B cell (primary cell): ENCODE data around the gene ZNF786. TPM values are rescaled to one million over a fixed set of nuclear protein-coding genes. Genes with fewer than 3 reads are reported as not detected.

Source experiments
- ATAC-seq: fragments of 200-7000 bp; cut with Tn5 transposase; one replicate; pipeline ENCODE4 v1.10.0; 2021; ENCODE audit warnings: low read depth, mild to moderate bottlenecking, moderate number of reproducible peaks, moderate library complexity
- CTCF ChIA-PET: fragments of 350-600 bp; sonication (Branson Sonifier 250); formaldehyde crosslinking; loops from one replicate; lab custom pipeline; 2021; ENCODE audit warnings: antibody characterized with exemption, inconsistent platforms; lab: Charles Lee
- POLR2A ChIA-PET: fragments of 350-600 bp; sonication (Branson Sonifier 250); formaldehyde crosslinking; loops from one replicate; lab custom pipeline; 2021; ENCODE audit warnings: antibody characterized with exemption; lab: Charles Lee
- DNase-seq: peaks from one replicate; pipeline ENCODE4 v3.0.0; 2013
- H2AFZ ChIP-seq: 2 replicates; pipeline ENCODE4 v1.6.1; 2012; ENCODE audit warnings: mild to moderate bottlenecking, low read depth, low read length; ENCODE audit not compliant: insufficient read depth, poor library complexity, severe bottlenecking
- H3K27ac ChIP-seq, 2 donors: 1 replicate in 1 of 2; 2 replicates in 1 of 2; pipeline ENCODE4 v1.5.1; 2012 to 2013; ENCODE audit warnings: low read length in 2 of 2, mild to moderate bottlenecking in 2 of 2, moderate library complexity in 1 of 2
- H3K27me3 ChIP-seq, 4 experiments: fragments of 200-600 bp in 1 of 4; sonication (generic) in 1 of 4; replicated peaks in 1 of 4; 1 replicate in 2 of 4; 2 replicates in 2 of 4; pipeline versions ENCODE4 v1.6.1 to v1.7.0; 2013 to 2016; ENCODE audit warnings: low read length in 3 of 4, mild to moderate bottlenecking in 2 of 4, mixed read lengths in 1 of 4, moderate library complexity in 1 of 4; ENCODE audit not compliant: insufficient read depth in 4 of 4, control insufficient read depth in 3 of 4; ENCODE audit errors: control extremely low read depth in 1 of 4
- H3K36me3 ChIP-seq, 2 experiments: replicated peaks in 1 of 2; 1 replicate in 1 of 2; 2 replicates in 1 of 2; pipeline versions ENCODE4 v1.6.1 to v1.7.1; 2013; ENCODE audit warnings: low read length in 1 of 2; ENCODE audit not compliant: insufficient read depth in 2 of 2, control insufficient read depth in 1 of 2; ENCODE audit errors: control extremely low read depth in 1 of 2, extremely low read depth in 1 of 2
- H3K4me1 ChIP-seq, 2 donors: fragments of 200-600 bp in 1 of 2; sonication (generic) in 1 of 2; 1 replicate in 1 of 2; 2 replicates in 1 of 2; pipeline versions ENCODE4 v1.5.1 to v1.6.1; 2013 to 2017; ENCODE audit warnings: low read length in 2 of 2; ENCODE audit not compliant: control insufficient read depth in 2 of 2, insufficient read depth in 2 of 2
- H3K4me2 ChIP-seq: replicated peaks from 2 replicates; pipeline ENCODE3; 2012; ENCODE audit warnings: mild to moderate bottlenecking, low read depth, low read length; ENCODE audit not compliant: poor library complexity, severe bottlenecking
- H3K4me3 ChIP-seq, 5 experiments: fragments of 200-600 bp in 1 of 5; sonication (generic) in 1 of 5; 1 replicate in 3 of 5; 2 replicates in 2 of 5; pipeline versions ENCODE4 v1.5.1 to v1.7.0; 2011 to 2016; ENCODE audit warnings: low read length in 4 of 5, mild to moderate bottlenecking in 4 of 5, low read depth in 2 of 5, control low read depth in 1 of 5, moderate library complexity in 1 of 5; ENCODE audit not compliant: insufficient read depth in 1 of 5; ENCODE audit errors: control extremely low read depth in 1 of 5, extremely low read depth in 1 of 5
- H3K79me2 ChIP-seq: fragments of 200-600 bp; sonication (generic); one replicate; pipeline ENCODE4 v1.6.0; 2016; ENCODE audit warnings: low read length; ENCODE audit not compliant: control insufficient read depth, insufficient read depth
- H3K9ac ChIP-seq: fragments of 200-600 bp; sonication (generic); 2 replicates; pipeline ENCODE4 v1.6.1; 2017; ENCODE audit warnings: mild to moderate bottlenecking, low read length, moderate library complexity
- H3K9me3 ChIP-seq, 3 donors: one replicate each; pipeline versions ENCODE4 v1.6.1 to v1.7.1; 2013; ENCODE audit warnings: low read length in 2 of 3; ENCODE audit not compliant: control insufficient read depth in 2 of 3, insufficient read depth in 1 of 3; ENCODE audit errors: control extremely low read depth in 1 of 3
- H4K20me1 ChIP-seq: 2 replicates; pipeline ENCODE4 v1.6.0; 2012; ENCODE audit warnings: mild to moderate bottlenecking, low read length; ENCODE audit not compliant: insufficient read depth, control insufficient read depth, poor library complexity, severe bottlenecking
- H3K27ac Mint-ChIP-seq: one replicate; pipeline ENCODE4 v1.8.0; 2021; ENCODE audit warnings: mixed read lengths
- H3K27me3 Mint-ChIP-seq: one replicate; pipeline ENCODE4 v1.8.0; 2021; ENCODE audit warnings: mixed read lengths
- H3K4me1 Mint-ChIP-seq: one replicate; pipeline ENCODE4 v1.8.0; 2021; ENCODE audit warnings: mixed read lengths
- H3K4me3 Mint-ChIP-seq: one replicate; pipeline ENCODE4 v1.8.0; 2021; ENCODE audit warnings: mixed read lengths
- H3K9me3 Mint-ChIP-seq: one replicate; pipeline ENCODE4 v1.8.0; 2022; ENCODE audit warnings: mixed read lengths; ENCODE audit not compliant: insufficient read depth
- CTCF ChIP-seq: fragments of 200-600 bp; IDR thresholded peaks from one replicate; pipeline ENCODE4 v1.8.0; 2022; ENCODE audit warnings: antibody characterized with exemption, mild to moderate bottlenecking
- EZH2 ChIP-seq: IDR thresholded peaks from 2 replicates; pipeline ENCODE4 v1.6.1; 2012; ENCODE audit warnings: borderline replicate concordance, low read depth, mild to moderate bottlenecking, moderate library complexity, low read length; ENCODE audit not compliant: insufficient read depth, poor library complexity, severe bottlenecking
- WGBS: methylation state at CpG from one replicate; pipeline ENCODE4 v1.1.5; 2013; ENCODE audit warnings: missing lambda C conversion rate; ENCODE audit not compliant: insufficient coverage; 5-methylcytosine and 5-hydroxymethylcytosine counted together
- intact Hi-C: fragments of 100-400 bp; cut with micrococcal nuclease; formaldehyde crosslinking; loops from one replicate; pipeline ENCODE4 v1.10.0; 2022
- polyA plus RNA-seq: library from polyadenylated mRNA; depleted of rRNA; stranded (reverse); fragments of >200 nt; gene quantifications from 2 replicates; pipeline ENCODE4 v1.2.3, GENCODE V29; 2012
- total RNA-seq, 2 donors: library from RNA; stranded (reverse); fragments of 120-200 nt in 1 of 2; gene quantifications; 1 replicate in 1 of 2; 2 replicates in 1 of 2; pipeline versions ENCODE4 v1.2.3 to v1.2.4, GENCODE V29; 2013 to 2022

Gene ZNF786
- total and polyA plus RNA-seq, 2 donors (not counting 1 experiment from before 2014, with no cell fraction given) = 6.4 to 14.7 TPM

- Mint-ChIP-seq H3K4me3 (no peak overlapping the region), H3K27me3 (no peaks in the 10 kb centered on the region), H3K27ac (no peak overlapping the region), H3K9me3 (peaks cover 1% of the 10 kb centered on the region), H3K4me1 (no peaks in the 10 kb centered on the region)
- H3K36me3 ChIP-seq = peaks cover 2 to 3% of the 10 kb centered on the region in 2 experiments
- H3K27ac ChIP-seq = no peak overlapping the region
- 100% methylated on average over 3 of the region's 9 CpGs for WGBS
- no peak overlapping the region for H3K4me3 ChIP-seq
- ChIA-PET POLR2A (no interaction called here), CTCF (interaction anchor here (0.8 to 1.3 kb wide), 2 partner anchors 11 to 56 kb away, joined by 3 to 6 read pairs; partner anchors contain the start of gene ZNF398)
- intact Hi-C loops = no loop called here
- ATAC-seq (no peak), DNase-seq (no peak)
- H2AFZ ChIP-seq = no peak overlapping the region
- no peaks in the 10 kb centered on the region for H3K4me1 ChIP-seq
- peaks cover 6% of the 10 kb centered on the region for H3K79me2 ChIP-seq
- H4K20me1 ChIP-seq = no peaks in the 10 kb centered on the region
- H3K9me3 ChIP-seq = peaks cover under 1 to 9% (median 1%) of the 10 kb centered on the region in 3 donors
- no peak for TF ChIP-seq CTCF
- H3K27me3 ChIP-seq = no peaks in the 10 kb centered on the region
- H3K9ac ChIP-seq = no peak overlapping the region
- no peak overlapping the region for H3K4me2 ChIP-seq
Measured at GRCh38 chr7:149136118-149136517, 45.6 kb upstream of the ZNF786 start.

DNA sequence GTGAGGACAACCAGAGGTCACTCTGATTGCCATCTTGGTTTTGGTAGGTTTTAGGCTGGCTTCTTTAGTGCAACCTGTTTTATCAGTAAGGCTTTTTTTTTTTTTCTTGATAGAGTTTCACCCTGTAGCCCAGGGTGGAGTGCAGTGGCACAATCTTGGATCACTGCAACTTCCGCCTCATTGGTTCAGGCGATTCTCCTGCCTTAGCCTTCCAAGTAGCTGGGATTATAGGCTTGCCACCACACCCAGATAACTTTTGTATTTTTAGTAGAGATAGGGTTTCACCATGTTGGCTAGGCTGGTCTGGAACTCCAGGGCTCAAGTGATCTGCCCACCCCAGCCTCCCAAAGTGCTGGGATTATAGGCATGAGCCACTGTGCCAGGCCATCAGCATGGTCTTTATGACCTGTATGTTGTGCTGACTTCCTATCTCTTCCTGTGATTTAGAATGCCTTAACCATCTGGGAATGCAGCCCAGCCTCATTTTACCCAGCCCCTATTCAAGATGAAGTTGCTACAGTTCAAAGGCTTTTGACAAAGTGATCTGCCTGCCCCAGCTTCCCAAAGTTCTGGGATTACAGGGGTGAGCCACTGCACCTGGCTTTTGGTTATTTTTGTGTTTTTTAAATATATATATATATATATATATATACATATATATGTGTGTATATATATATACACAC lies 42.7 kb upstream of the ZNF786 start:
- Mint-ChIP-seq H3K9me3 (peaks cover 8% of the 10 kb centered on the region), H3K4me1 (peaks cover under 1% of the 10 kb centered on the region)
- TF ChIP-seq CTCF (no peak), EZH2 (no peak)

More for the DNA sequence above, 42.7 kb upstream of the ZNF786 start:
- no peaks in the 10 kb centered on the region for H3K27me3 Mint-ChIP-seq
- H3K4me3 Mint-ChIP-seq = no peak overlapping the region
- Histone ChIP-seq H3K4me2 (no peak overlapping the region), H4K20me1 (no peaks in the 10 kb centered on the region), H3K4me1 (no peaks in the 10 kb centered on the region), H3K9me3 (peaks cover 2 to 14% (median 12%) of the 10 kb centered on the region in 3 donors), H3K79me2 (peaks cover 6% of the 10 kb centered on the region), H3K27ac (no peak overlapping the region), H3K4me3 (no peak overlapping the region), H3K27me3 (no peaks in the 10 kb centered on the region), H3K36me3 (peaks cover 3 to 11% of the 10 kb centered on the region in 2 experiments), H2AFZ (no peak overlapping the region), H3K9ac (no peak overlapping the region)
- CTCF ChIA-PET = interaction anchor here (0.7 to 2.1 kb wide), 2 partner anchors 14 to 465 kb away, joined by 3 to 7 read pairs; partner anchors contain the start of gene ZNF398
- intact Hi-C loops = no loop called here
- POLR2A ChIA-PET = no interaction called here
- DNase-seq = no peak
- no peak overlapping the region for H3K27ac Mint-ChIP-seq
- ATAC-seq = no peak
- WGBS = no CpG with 5 or more reads among the region's 2 CpGs
